PC-3 (cell line): ENCODE results near the gene EEIG1. TPM values are rescaled to one million over a fixed set of nuclear protein-coding genes. Genes with fewer than 3 reads are reported as not detected.

ENCODE experiments used
- ATAC-seq: fragments of 200-7000 bp; cut with Tn5 transposase; 2 replicates; pipeline ENCODE4 v1.9.1; 2020; ENCODE audit warnings: mild to moderate bottlenecking, moderate library complexity
- BruUV-seq: library from RNA; stranded (reverse); fragments of 400-500 nt; replicated peaks from 2 replicates; lab custom pipeline; 2021; lab: Mats Ljungman, UMichigan
- CTCF ChIA-PET: fragments of 300-600 bp; sonication (Branson Sonifier 250); formaldehyde crosslinking; loops from one replicate; lab custom pipeline; 2022; ENCODE audit warnings: antibody characterized with exemption; lab: Charles Lee
- POLR2A ChIA-PET: fragments of 300-600 bp; sonication (Branson Sonifier 250); formaldehyde crosslinking; loops from one replicate; lab custom pipeline; 2022; ENCODE audit warnings: antibody characterized with exemption; ENCODE audit not compliant: unreplicated experiment; lab: Charles Lee
- DNase-seq: peaks from one replicate; pipeline ENCODE4 v3.0.0-alpha.2; 2015
- H2AFZ ChIP-seq: fragments of 300-600 bp; sonication (generic); 2 replicates; pipeline ENCODE4 v1.6.0; 2016; ENCODE audit warnings: antibody characterized with exemption, low read length
- H3F3A ChIP-seq: fragments of 300-600 bp; sonication (generic); one replicate; pipeline ENCODE4 v1.6.0; 2017; ENCODE audit warnings: antibody characterized with exemption, low read length, control low read depth, mild to moderate bottlenecking; ENCODE audit not compliant: unreplicated experiment
- H3K27ac ChIP-seq: fragments of 300-600 bp; sonication (generic); 2 replicates; pipeline ENCODE4 v1.5.1; 2016; ENCODE audit warnings: mild to moderate bottlenecking, low read length
- H3K27me3 ChIP-seq: fragments of 300-600 bp; sonication (generic); 2 replicates; pipeline ENCODE4 v1.6.1; 2016; ENCODE audit warnings: low read length, mixed read lengths
- H3K36me3 ChIP-seq: fragments of 300-600 bp; sonication (generic); 2 replicates; pipeline ENCODE4 v1.6.1; 2016; ENCODE audit warnings: low read depth, mixed run types, low read length, mixed read lengths
- H3K4me1 ChIP-seq: fragments of 300-600 bp; sonication (generic); 2 replicates; pipeline ENCODE4 v1.5.1; 2016; ENCODE audit warnings: low read length; ENCODE audit not compliant: insufficient read depth
- H3K4me2 ChIP-seq: fragments of 300-600 bp; sonication (generic); 2 replicates; pipeline ENCODE4 v1.6.0; 2016; ENCODE audit warnings: low read length
- H3K4me3 ChIP-seq: fragments of 300-600 bp; sonication (generic); 2 replicates; pipeline ENCODE4 v1.5.1; 2016; ENCODE audit warnings: mild to moderate bottlenecking, low read length, mixed read lengths
- H3K79me2 ChIP-seq: fragments of 300-600 bp; sonication (generic); 2 replicates; pipeline ENCODE4 v1.6.1; 2017; ENCODE audit warnings: low read length, mixed read lengths
- H3K9ac ChIP-seq: fragments of 300-600 bp; sonication (generic); 2 replicates; pipeline ENCODE4 v1.6.0; 2016; ENCODE audit warnings: mild to moderate bottlenecking, low read length
- H3K9me2 ChIP-seq: fragments of 300-600 bp; sonication (generic); replicated peaks from 2 replicates; pipeline ENCODE4 v1.6.1; 2016; ENCODE audit warnings: mixed run types, low read length, mixed read lengths
- H3K9me3 ChIP-seq: fragments of 300-600 bp; sonication (generic); 2 replicates; pipeline ENCODE4 v1.6.1; 2016; ENCODE audit warnings: low read length, mixed read lengths
- H4K20me1 ChIP-seq: fragments of 300-600 bp; sonication (generic); 2 replicates; pipeline ENCODE4 v1.6.1; 2016; ENCODE audit warnings: low read length, mixed read lengths
- EZH2 ChIP-seq: fragments of 300-600 bp; sonication (generic); IDR thresholded peaks from one replicate; pipeline ENCODE4 v1.6.1; 2017; ENCODE audit warnings: antibody characterized with exemption, mild to moderate bottlenecking, low read length; ENCODE audit not compliant: unreplicated experiment
- EZH2phosphoT487 ChIP-seq: fragments of 300-600 bp; sonication (generic); IDR thresholded peaks from 2 replicates; pipeline ENCODE4 v1.6.1; 2018; ENCODE audit warnings: mild to moderate bottlenecking, antibody characterized with exemption, low read length, borderline replicate concordance
- intact Hi-C: fragments of 100-400 bp; cut with micrococcal nuclease; formaldehyde crosslinking; loops from 2 replicates; pipeline ENCODE4 v1.9.0; 2023
- total RNA-seq: library from RNA; depleted of rRNA; stranded (reverse); fragments of >200 nt; gene quantifications from 2 replicates; pipeline ENCODE4 v1.2.3, GENCODE V29; 2014
- TF ChIP-seq, protein P1 (sequence below): fragments of 300-600 bp; sonication (generic); conservative IDR thresholded peaks from 2 replicates; pipeline ENCODE4 v1.5.1; 2017; ENCODE audit warnings: antibody characterized with exemption, low read depth, mild to moderate bottlenecking, low read length

The EEIG1 gene
- total RNA-seq, 1 experiment from 2014 or later = 10.8 TPM

- no peak overlapping the region for H3K4me3 ChIP-seq
- ATAC-seq (no peak), DNase-seq (no peak)
- H4K20me1 ChIP-seq = no peaks in the 10 kb centered on the region
- TF ChIP-seq EZH2 (no peak), EZH2phosphoT487 (no peak)
- TF ChIP-seq, protein P1, sequence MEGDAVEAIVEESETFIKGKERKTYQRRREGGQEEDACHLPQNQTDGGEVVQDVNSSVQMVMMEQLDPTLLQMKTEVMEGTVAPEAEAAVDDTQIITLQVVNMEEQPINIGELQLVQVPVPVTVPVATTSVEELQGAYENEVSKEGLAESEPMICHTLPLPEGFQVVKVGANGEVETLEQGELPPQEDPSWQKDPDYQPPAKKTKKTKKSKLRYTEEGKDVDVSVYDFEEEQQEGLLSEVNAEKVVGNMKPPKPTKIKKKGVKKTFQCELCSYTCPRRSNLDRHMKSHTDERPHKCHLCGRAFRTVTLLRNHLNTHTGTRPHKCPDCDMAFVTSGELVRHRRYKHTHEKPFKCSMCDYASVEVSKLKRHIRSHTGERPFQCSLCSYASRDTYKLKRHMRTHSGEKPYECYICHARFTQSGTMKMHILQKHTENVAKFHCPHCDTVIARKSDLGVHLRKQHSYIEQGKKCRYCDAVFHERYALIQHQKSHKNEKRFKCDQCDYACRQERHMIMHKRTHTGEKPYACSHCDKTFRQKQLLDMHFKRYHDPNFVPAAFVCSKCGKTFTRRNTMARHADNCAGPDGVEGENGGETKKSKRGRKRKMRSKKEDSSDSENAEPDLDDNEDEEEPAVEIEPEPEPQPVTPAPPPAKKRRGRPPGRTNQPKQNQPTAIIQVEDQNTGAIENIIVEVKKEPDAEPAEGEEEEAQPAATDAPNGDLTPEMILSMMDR = no peak; the same call in 1 of the 2 replicates
- POLR2A ChIA-PET = no interaction called here
- no peak overlapping the region for H2AFZ ChIP-seq
- no peaks in the 10 kb centered on the region for H3K27me3 ChIP-seq
- H3K4me2 ChIP-seq = no peak overlapping the region
- no peaks in the 10 kb centered on the region for H3K36me3 ChIP-seq
- H3K9me3 ChIP-seq = no peaks in the 10 kb centered on the region
- H3K27ac ChIP-seq = no peak overlapping the region
- H3K9me2 ChIP-seq = no peaks in the 10 kb centered on the region
- no TSS peak for BruUV-seq
- CTCF ChIA-PET = no interaction called here
- no peaks in the 10 kb centered on the region for H3F3A ChIP-seq
- intact Hi-C loops = no loop called here
- H3K79me2 ChIP-seq = no peaks in the 10 kb centered on the region
- H3K9ac ChIP-seq = no peak overlapping the region
- H3K4me1 ChIP-seq = peaks cover 4% of the 10 kb centered on the region; the same call in 1 of the 2 replicates
Observed at GRCh38 chr9:128021098-128021497, 40.3 kb upstream of the EEIG1 start.

- no peaks in the 10 kb centered on the region for H3K9me3 ChIP-seq
- no peak overlapping the region for H3K4me2 ChIP-seq
- no peaks in the 10 kb centered on the region for H3K27me3 ChIP-seq
- no peaks in the 10 kb centered on the region for H4K20me1 ChIP-seq
- no TSS peak for BruUV-seq
- no peak overlapping the region for H3K27ac ChIP-seq
- no peak for TF ChIP-seq EZH2
- TF ChIP-seq, protein P1 = peak; percentile 36; the same call in 1 of the 2 replicates
- no peak overlapping the region for H3K4me3 ChIP-seq
- no peak for ATAC-seq
- H3K79me2 ChIP-seq = no peaks in the 10 kb centered on the region
- intact Hi-C loops = no loop called here
- no peak overlapping the region for H3K9ac ChIP-seq
- H2AFZ ChIP-seq = no peak overlapping the region
- H3K4me1 ChIP-seq = peaks cover 4% of the 10 kb centered on the region; the same call in 1 of the 2 replicates
- DNase-seq = no peak
- H3K9me2 ChIP-seq = no peaks in the 10 kb centered on the region
- no peaks in the 10 kb centered on the region for H3F3A ChIP-seq
- no peaks in the 10 kb centered on the region for H3K36me3 ChIP-seq
- CTCF ChIA-PET = no interaction called here
- POLR2A ChIA-PET = no interaction called here
Observed at GRCh38 chr9:128020692-128021091, 39.9 kb upstream of the EEIG1 start.

GRCh38 chr9:128015696-128016095, 34.9 kb upstream of the EEIG1 start:
- Histone ChIP-seq H4K20me1 (no peaks in the 10 kb centered on the region), H3K79me2 (no peaks in the 10 kb centered on the region), H3K9ac (no peak overlapping the region), H3K9me3 (no peaks in the 10 kb centered on the region), H3K9me2 (no peaks in the 10 kb centered on the region), H3F3A (no peaks in the 10 kb centered on the region), H3K4me3 (no peak overlapping the region), H3K27me3 (no peaks in the 10 kb centered on the region), H3K4me1 (no peaks in the 10 kb centered on the region), H3K4me2 (no peak overlapping the region), H3K36me3 (no peaks in the 10 kb centered on the region), H3K27ac (no peak overlapping the region), H2AFZ (no peak overlapping the region)
- intact Hi-C loops = no loop called here
- no peak for ATAC-seq
- ChIA-PET POLR2A (no interaction called here), CTCF (no interaction called here)
- no TSS peak for BruUV-seq
- no peak for DNase-seq
- TF ChIP-seq EZH2 (no peak), EZH2phosphoT487 (no peak)
- TF ChIP-seq, protein P1 = no peak
